HepG2 (cell line): ENCODE results near the gene GSDMA. TPM values are rescaled to one million over a fixed set of nuclear protein-coding genes. Genes with fewer than 3 reads are reported as not detected.

Source experiments
- BRCA1 ChIP-seq: sonication (generic); formaldehyde crosslinking; IDR thresholded peaks from 2 replicates; pipeline ENCODE4 v1.4.0; 2020; ENCODE audit warnings: missing genetic modification reagents
- GZF1 ChIP-seq: sonication (generic); formaldehyde crosslinking; IDR thresholded peaks from 2 replicates; pipeline ENCODE4 v1.5.1; 2020; ENCODE audit warnings: mild to moderate bottlenecking, missing genetic modification reagents
- MAFF ChIP-seq: IDR thresholded peaks from 2 replicates; pipeline ENCODE4 v1.6.1; 2011; ENCODE audit warnings: low read depth, low read length, improper control_type of control experiment
- NONO ChIP-seq, 2 experiments: fragments of 450-650 bp in 1 of 2; sonication (generic) in 1 of 2; formaldehyde crosslinking in 1 of 2; IDR thresholded peaks in 1 of 2; conservative IDR thresholded peaks in 1 of 2; 2 replicates each; pipeline versions ENCODE4 v1.6.1 to v1.8.0; 2017 to 2022; ENCODE audit warnings: mild to moderate bottlenecking in 1 of 2, missing genetic modification reagents in 1 of 2, moderate library complexity in 1 of 2
- PTBP1 ChIP-seq: fragments of 200-400 bp; formaldehyde crosslinking; IDR thresholded peaks from 2 replicates; pipeline ENCODE4 v1.6.1; 2018; ENCODE audit warnings: low read length, low read depth; ENCODE audit not compliant: poor library complexity, severe bottlenecking
- RARA ChIP-seq: IDR thresholded peaks from 2 replicates; pipeline ENCODE4 v1.6.1; 2016; ENCODE audit warnings: missing genetic modification reagents, missing compliant biosample characterization
- RORA ChIP-seq: sonication (generic); formaldehyde crosslinking; IDR thresholded peaks from 2 replicates; pipeline ENCODE4 v1.5.0; 2020; ENCODE audit warnings: mild to moderate bottlenecking, missing genetic modification reagents, moderate library complexity
- SOX5 ChIP-seq: IDR thresholded peaks from 2 replicates; pipeline ENCODE4 v1.6.1; 2016; ENCODE audit warnings: borderline replicate concordance
- TFAP4 ChIP-seq: sonication (generic); IDR thresholded peaks from 2 replicates; pipeline ENCODE4 v1.6.1; 2016; ENCODE audit warnings: low read depth, borderline replicate concordance
- THYN1 ChIP-seq: sonication (generic); formaldehyde crosslinking; IDR thresholded peaks from 2 replicates; pipeline ENCODE4 v1.8.1; 2023; ENCODE audit warnings: low read depth, mild to moderate bottlenecking, moderate library complexity, missing genetic modification reagents, borderline replicate concordance
- TOE1 ChIP-seq: sonication (generic); formaldehyde crosslinking; IDR thresholded peaks from 2 replicates; pipeline ENCODE4 v1.4.0; 2020; ENCODE audit warnings: mild to moderate bottlenecking, missing genetic modification reagents
- TP53 ChIP-seq: sonication (generic); formaldehyde crosslinking; conservative IDR thresholded peaks from 2 replicates; pipeline ENCODE4 v1.4.0; 2020; ENCODE audit warnings: missing genetic modification reagents
- WIZ ChIP-seq: sonication (generic); formaldehyde crosslinking; IDR thresholded peaks from 2 replicates; pipeline ENCODE4 v1.5.1; 2020; ENCODE audit warnings: mild to moderate bottlenecking, missing genetic modification reagents
- ZBTB33 ChIP-seq: sonication (generic); formaldehyde crosslinking; IDR thresholded peaks from 2 replicates; pipeline ENCODE4 v1.4.0; 2020; ENCODE audit warnings: missing genetic modification reagents
- ZGPAT ChIP-seq: IDR thresholded peaks from 2 replicates; pipeline ENCODE4 v1.6.1; 2016; ENCODE audit warnings: mild to moderate bottlenecking
- ZMYM3 ChIP-seq: sonication (generic); formaldehyde crosslinking; IDR thresholded peaks from 2 replicates; pipeline ENCODE4 v1.5.1; 2020; ENCODE audit warnings: mild to moderate bottlenecking, missing genetic modification reagents
- ZMYM4 ChIP-seq: sonication (generic); formaldehyde crosslinking; IDR thresholded peaks from 2 replicates; pipeline ENCODE4 v1.8.1; 2023; ENCODE audit warnings: mild to moderate bottlenecking, missing genetic modification reagents
- ZNF160 ChIP-seq: sonication (generic); formaldehyde crosslinking; IDR thresholded peaks from 2 replicates; pipeline ENCODE4 v1.8.0; 2022; ENCODE audit warnings: mild to moderate bottlenecking, inconsistent platforms, missing genetic modification reagents
- ZNF256 ChIP-seq: sonication (generic); formaldehyde crosslinking; conservative IDR thresholded peaks from 2 replicates; pipeline ENCODE4 v1.4.0; 2020; ENCODE audit warnings: missing genetic modification reagents
- ZNF3 ChIP-seq: IDR thresholded peaks from 2 replicates; pipeline ENCODE4 v1.7.0; 2017; ENCODE audit warnings: inconsistent platforms
- ZNF556 ChIP-seq: sonication (generic); formaldehyde crosslinking; IDR thresholded peaks from 2 replicates; pipeline ENCODE4 v1.4.0; 2020; ENCODE audit warnings: mild to moderate bottlenecking, missing genetic modification reagents, borderline replicate concordance
- ZNF580 ChIP-seq: IDR thresholded peaks from 2 replicates; pipeline ENCODE4 v1.6.1; 2016; ENCODE audit warnings: low read depth, borderline replicate concordance
- ZNF629 ChIP-seq: sonication (generic); formaldehyde crosslinking; conservative IDR thresholded peaks from 2 replicates; pipeline ENCODE4 v1.5.0; 2020; ENCODE audit warnings: missing genetic modification reagents
- ZNF703 ChIP-seq: sonication (generic); formaldehyde crosslinking; IDR thresholded peaks from 2 replicates; pipeline ENCODE4 v1.5.1; 2020; ENCODE audit warnings: missing genetic modification reagents, mild to moderate bottlenecking, moderate library complexity, borderline replicate concordance
- ZXDC ChIP-seq: sonication (generic); formaldehyde crosslinking; IDR thresholded peaks from 2 replicates; pipeline ENCODE4 v1.5.0; 2020; ENCODE audit warnings: mild to moderate bottlenecking, missing genetic modification reagents
- polyA plus RNA-seq, 8 experiments: library from polyadenylated mRNA; depleted of rRNA in 3 of 8; stranded (reverse) in 7 of 8; unstranded in 1 of 8; fragments of >200 nt; fragmentation: Illumina TruSeq in 4 of 8; extraction: Trizol in 4 of 8; gene quantifications; 2 replicates each; pipeline versions ENCODE4 v1.2.1 to v1.2.3, GENCODE V29; 2011 to 2016; ENCODE audit warnings: low read depth in 4 of 8, missing spikeins in 1 of 8, mixed read lengths in 1 of 8; ENCODE audit not compliant: insufficient read depth in 1 of 8
- total RNA-seq, 5 experiments: library from RNA; depleted of rRNA; stranded (reverse); fragments of >200 nt; fragmentation: Illumina TruSeq; extraction: Trizol; gene quantifications; 2 replicates each; pipeline ENCODE4 v1.2.3, GENCODE V29; 2016; ENCODE audit warnings: low read depth in 1 of 5

GSDMA gene
- total and polyA plus RNA-seq, 2 of the 13 experiments (the other 11 are each of a cell fraction or from before 2014, with no cell fraction given): not detected

GRCh38 chr17:39926588-39927100 lies 36.2 kb upstream of the GSDMA start (continued):
- TF ChIP-seq ZBTB33 (no peak), MAFF (no peak), THYN1 (CRISPR knock-in tag) (no peak), BRCA1 (no peak), RARA (CRISPR knock-in tag) (peak; percentile 83), WIZ (CRISPR knock-in tag) (no peak), RORA (CRISPR knock-in tag) (no peak), TOE1 (CRISPR knock-in tag) (no peak), ZNF629 (no peak), ZNF160 (no peak), ZMYM3 (CRISPR knock-in tag) (no peak), SOX5 (peak; percentile 30), ZNF703 (CRISPR knock-in tag) (no peak; the same call in 1 of the 2 replicates), ZNF256 (no peak), ZNF580 (CRISPR knock-in tag) (no peak), ZNF3 (no peak), TP53 (CRISPR knock-in tag) (no peak), ZNF556 (no peak), GZF1 (no peak), ZXDC (CRISPR knock-in tag) (no peak; the same call in 1 of the 2 replicates), ZMYM4 (CRISPR knock-in tag) (peak; percentile 10; the same call in 1 of the 2 replicates), ZGPAT (CRISPR knock-in tag) (peak; percentile 21), PTBP1 (no peak), TFAP4 (peak; percentile 99), NONO (IDR thresholded peaks at IDR 0.05) (no peak), NONO (CRISPR knock-in tag; conservative IDR thresholded peaks at IDR 0.05) (peak; percentile 44; the same call in 1 of the 2 replicates)
